HepG2 (cell line): Measurements from ENCODE around the gene HACD2. TPM values are rescaled to one million over a fixed set of nuclear protein-coding genes. Genes with fewer than 3 reads are reported as not detected.

Experiments used
- ATF7-NPFF ChIP-seq: sonication (generic); formaldehyde crosslinking; IDR thresholded peaks from 2 replicates; pipeline ENCODE4 v1.8.1; 2023; ENCODE audit warnings: mild to moderate bottlenecking, low read depth, missing genetic modification reagents, moderate library complexity
- FLYWCH1 ChIP-seq: sonication (generic); formaldehyde crosslinking; IDR thresholded peaks from 2 replicates; pipeline ENCODE4 v1.8.1; 2023; ENCODE audit warnings: mild to moderate bottlenecking, missing genetic modification reagents
- HES4 ChIP-seq: sonication (generic); formaldehyde crosslinking; IDR thresholded peaks from 2 replicates; pipeline ENCODE4 v1.9.0; 2021; ENCODE audit warnings: mild to moderate bottlenecking, missing genetic modification reagents, borderline replicate concordance
- HMG20A ChIP-seq: IDR thresholded peaks from 2 replicates; pipeline ENCODE4 v1.6.1; 2016; ENCODE audit warnings: borderline replicate concordance
- NFYB ChIP-seq: sonication (generic); formaldehyde crosslinking; IDR thresholded peaks from 2 replicates; pipeline ENCODE4 v1.4.0; 2020; ENCODE audit warnings: missing genetic modification reagents
- NONO ChIP-seq, 2 experiments: fragments of 450-650 bp in 1 of 2; sonication (generic) in 1 of 2; formaldehyde crosslinking in 1 of 2; IDR thresholded peaks in 1 of 2; conservative IDR thresholded peaks in 1 of 2; 2 replicates each; pipeline versions ENCODE4 v1.6.1 to v1.8.0; 2017 to 2022; ENCODE audit warnings: mild to moderate bottlenecking in 1 of 2, missing genetic modification reagents in 1 of 2, moderate library complexity in 1 of 2
- RARG ChIP-seq: sonication (generic); formaldehyde crosslinking; IDR thresholded peaks from 2 replicates; pipeline ENCODE4 v1.4.0; 2020; ENCODE audit warnings: low read depth, mild to moderate bottlenecking, missing genetic modification reagents
- TAF1 ChIP-seq: sonication (generic); formaldehyde crosslinking; IDR thresholded peaks from 2 replicates; pipeline ENCODE4 v1.4.0; 2020; ENCODE audit warnings: missing genetic modification reagents
- U2AF1 ChIP-seq: fragments of 200-400 bp; formaldehyde crosslinking; optimal IDR thresholded peaks from 2 replicates; pipeline ENCODE3; 2017; ENCODE audit warnings: mild to moderate bottlenecking, low read depth, low read length
- XBP1 ChIP-seq: sonication (generic); formaldehyde crosslinking; IDR thresholded peaks from 2 replicates; pipeline ENCODE4 v1.5.0; 2020; ENCODE audit warnings: missing genetic modification reagents
- ZBTB1 ChIP-seq: sonication (generic); formaldehyde crosslinking; IDR thresholded peaks from 2 replicates; pipeline ENCODE4 v1.4.0; 2020; ENCODE audit warnings: missing genetic modification reagents, borderline replicate concordance
- ZFP37 ChIP-seq: sonication (generic); formaldehyde crosslinking; IDR thresholded peaks from 2 replicates; pipeline ENCODE4 v1.4.0; 2020; ENCODE audit warnings: missing genetic modification reagents, borderline replicate concordance
- ZNF263 ChIP-seq: sonication (generic); formaldehyde crosslinking; IDR thresholded peaks from 2 replicates; pipeline ENCODE4 v1.4.0; 2020; ENCODE audit warnings: missing genetic modification reagents
- ZNF30 ChIP-seq: sonication (generic); formaldehyde crosslinking; IDR thresholded peaks from 2 replicates; pipeline ENCODE4 v1.5.0; 2020; ENCODE audit warnings: mild to moderate bottlenecking, missing genetic modification reagents
- ZNF331 ChIP-seq: sonication (generic); formaldehyde crosslinking; IDR thresholded peaks from 2 replicates; pipeline ENCODE4 v1.4.0; 2020; ENCODE audit warnings: missing genetic modification reagents
- ZNF782 ChIP-seq: sonication (generic); formaldehyde crosslinking; IDR thresholded peaks from 2 replicates; pipeline ENCODE4 v1.4.0; 2020; ENCODE audit warnings: missing genetic modification reagents, mild to moderate bottlenecking, borderline replicate concordance
- ZNF83 ChIP-seq: sonication (generic); formaldehyde crosslinking; IDR thresholded peaks from 2 replicates; pipeline ENCODE4 v1.4.0; 2020; ENCODE audit warnings: missing genetic modification reagents, mild to moderate bottlenecking, borderline replicate concordance
- ZNF850 ChIP-seq: sonication (generic); formaldehyde crosslinking; conservative IDR thresholded peaks from 2 replicates; pipeline ENCODE4 v1.9.0; 2021; ENCODE audit warnings: mild to moderate bottlenecking, missing genetic modification reagents
- polyA plus RNA-seq, 8 experiments: library from polyadenylated mRNA; depleted of rRNA in 3 of 8; stranded (reverse) in 7 of 8; unstranded in 1 of 8; fragments of >200 nt; fragmentation: Illumina TruSeq in 4 of 8; extraction: Trizol in 4 of 8; gene quantifications; 2 replicates each; pipeline versions ENCODE4 v1.2.1 to v1.2.3, GENCODE V29; 2011 to 2016; ENCODE audit warnings: low read depth in 4 of 8, missing spikeins in 1 of 8, mixed read lengths in 1 of 8; ENCODE audit not compliant: insufficient read depth in 1 of 8
- total RNA-seq, 5 experiments: library from RNA; depleted of rRNA; stranded (reverse); fragments of >200 nt; fragmentation: Illumina TruSeq; extraction: Trizol; gene quantifications; 2 replicates each; pipeline ENCODE4 v1.2.3, GENCODE V29; 2016; ENCODE audit warnings: low read depth in 1 of 5
- TF ChIP-seq, protein P1 (sequence below): sonication (generic); formaldehyde crosslinking; IDR thresholded peaks from 2 replicates; pipeline ENCODE4 v1.4.0; 2020; ENCODE audit warnings: missing genetic modification reagents
- TF ChIP-seq, protein P2 (sequence below): sonication (generic); formaldehyde crosslinking; IDR thresholded peaks from 2 replicates; pipeline ENCODE4 v1.4.0; 2020; ENCODE audit warnings: missing genetic modification reagents
- TF ChIP-seq, protein P3 (sequence below): IDR thresholded peaks from 2 replicates; pipeline ENCODE4 v1.6.1; 2016; ENCODE audit warnings: mild to moderate bottlenecking, missing biosample characterization, missing genetic modification reagents
- TF ChIP-seq, protein P4 (sequence below): sonication (generic); formaldehyde crosslinking; IDR thresholded peaks from 2 replicates; pipeline ENCODE4 v1.5.0; 2020; ENCODE audit warnings: missing genetic modification reagents, mild to moderate bottlenecking, borderline replicate concordance

The HACD2 gene
- total and polyA plus RNA-seq, 2 of the 13 experiments (the other 11 are each of a cell fraction or from before 2014, with no cell fraction given): 47.0 to 50.4 TPM

GRCh38 chr3:123584284-123584987 is 417 bp downstream of the HACD2 start (continued):
- TF ChIP-seq XBP1 (CRISPR knock-in tag) (no peak), FLYWCH1 (CRISPR knock-in tag) (no peak), ZFP37 (CRISPR knock-in tag) (no peak), ATF7-NPFF (no peak), U2AF1 (peak; percentile 2), ZNF263 (CRISPR knock-in tag) (0 out of 2 replicates have a peak, but pooled peaks have one; percentile 7), HMG20A (CRISPR knock-in tag) (no peak), NONO (IDR thresholded peaks at IDR 0.05) (no peak), NONO (CRISPR knock-in tag; conservative IDR thresholded peaks at IDR 0.05) (no peak), ZNF782 (CRISPR knock-in tag) (no peak), ZNF83 (CRISPR knock-in tag) (no peak), TAF1 (CRISPR knock-in tag) (no peak), ZNF850 (CRISPR knock-in tag) (no peak), HES4 (CRISPR knock-in tag) (peak; percentile 53; the same call in 1 of the 2 replicates), ZNF30 (CRISPR knock-in tag) (no peak), ZNF331 (CRISPR knock-in tag) (no peak), ZBTB1 (CRISPR knock-in tag) (no peak), NFYB (no peak), RARG (CRISPR knock-in tag) (no peak)
- TF ChIP-seq, protein P1, sequence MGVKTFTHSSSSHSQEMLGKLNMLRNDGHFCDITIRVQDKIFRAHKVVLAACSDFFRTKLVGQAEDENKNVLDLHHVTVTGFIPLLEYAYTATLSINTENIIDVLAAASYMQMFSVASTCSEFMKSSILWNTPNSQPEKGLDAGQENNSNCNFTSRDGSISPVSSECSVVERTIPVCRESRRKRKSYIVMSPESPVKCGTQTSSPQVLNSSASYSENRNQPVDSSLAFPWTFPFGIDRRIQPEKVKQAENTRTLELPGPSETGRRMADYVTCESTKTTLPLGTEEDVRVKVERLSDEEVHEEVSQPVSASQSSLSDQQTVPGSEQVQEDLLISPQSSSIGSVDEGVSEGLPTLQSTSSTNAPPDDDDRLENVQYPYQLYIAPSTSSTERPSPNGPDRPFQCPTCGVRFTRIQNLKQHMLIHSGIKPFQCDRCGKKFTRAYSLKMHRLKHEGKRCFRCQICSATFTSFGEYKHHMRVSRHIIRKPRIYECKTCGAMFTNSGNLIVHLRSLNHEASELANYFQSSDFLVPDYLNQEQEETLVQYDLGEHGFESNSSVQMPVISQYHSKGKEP (CRISPR knock-in tag): no peak; the same call in 1 of the 2 replicates
- TF ChIP-seq, protein P2, sequence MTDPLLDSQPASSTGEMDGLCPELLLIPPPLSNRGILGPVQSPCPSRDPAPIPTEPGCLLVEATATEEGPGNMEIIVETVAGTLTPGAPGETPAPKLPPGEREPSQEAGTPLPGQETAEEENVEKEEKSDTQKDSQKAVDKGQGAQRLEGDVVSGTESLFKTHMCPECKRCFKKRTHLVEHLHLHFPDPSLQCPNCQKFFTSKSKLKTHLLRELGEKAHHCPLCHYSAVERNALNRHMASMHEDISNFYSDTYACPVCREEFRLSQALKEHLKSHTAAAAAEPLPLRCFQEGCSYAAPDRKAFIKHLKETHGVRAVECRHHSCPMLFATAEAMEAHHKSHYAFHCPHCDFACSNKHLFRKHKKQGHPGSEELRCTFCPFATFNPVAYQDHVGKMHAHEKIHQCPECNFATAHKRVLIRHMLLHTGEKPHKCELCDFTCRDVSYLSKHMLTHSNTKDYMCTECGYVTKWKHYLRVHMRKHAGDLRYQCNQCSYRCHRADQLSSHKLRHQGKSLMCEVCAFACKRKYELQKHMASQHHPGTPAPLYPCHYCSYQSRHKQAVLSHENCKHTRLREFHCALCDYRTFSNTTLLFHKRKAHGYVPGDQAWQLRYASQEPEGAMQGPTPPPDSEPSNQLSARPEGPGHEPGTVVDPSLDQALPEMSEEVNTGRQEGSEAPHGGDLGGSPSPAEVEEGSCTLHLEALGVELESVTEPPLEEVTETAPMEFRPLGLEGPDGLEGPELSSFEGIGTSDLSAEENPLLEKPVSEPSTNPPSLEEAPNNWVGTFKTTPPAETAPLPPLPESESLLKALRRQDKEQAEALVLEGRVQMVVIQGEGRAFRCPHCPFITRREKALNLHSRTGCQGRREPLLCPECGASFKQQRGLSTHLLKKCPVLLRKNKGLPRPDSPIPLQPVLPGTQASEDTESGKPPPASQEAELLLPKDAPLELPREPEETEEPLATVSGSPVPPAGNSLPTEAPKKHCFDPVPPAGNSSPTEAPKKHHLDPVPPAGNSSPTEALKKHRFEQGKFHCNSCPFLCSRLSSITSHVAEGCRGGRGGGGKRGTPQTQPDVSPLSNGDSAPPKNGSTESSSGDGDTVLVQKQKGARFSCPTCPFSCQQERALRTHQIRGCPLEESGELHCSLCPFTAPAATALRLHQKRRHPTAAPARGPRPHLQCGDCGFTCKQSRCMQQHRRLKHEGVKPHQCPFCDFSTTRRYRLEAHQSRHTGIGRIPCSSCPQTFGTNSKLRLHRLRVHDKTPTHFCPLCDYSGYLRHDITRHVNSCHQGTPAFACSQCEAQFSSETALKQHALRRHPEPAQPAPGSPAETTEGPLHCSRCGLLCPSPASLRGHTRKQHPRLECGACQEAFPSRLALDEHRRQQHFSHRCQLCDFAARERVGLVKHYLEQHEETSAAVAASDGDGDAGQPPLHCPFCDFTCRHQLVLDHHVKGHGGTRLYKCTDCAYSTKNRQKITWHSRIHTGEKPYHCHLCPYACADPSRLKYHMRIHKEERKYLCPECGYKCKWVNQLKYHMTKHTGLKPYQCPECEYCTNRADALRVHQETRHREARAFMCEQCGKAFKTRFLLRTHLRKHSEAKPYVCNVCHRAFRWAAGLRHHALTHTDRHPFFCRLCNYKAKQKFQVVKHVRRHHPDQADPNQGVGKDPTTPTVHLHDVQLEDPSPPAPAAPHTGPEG (CRISPR knock-in tag): 0 out of 2 replicates have a peak, but pooled peaks have one; percentile 11
- TF ChIP-seq, protein P3, sequence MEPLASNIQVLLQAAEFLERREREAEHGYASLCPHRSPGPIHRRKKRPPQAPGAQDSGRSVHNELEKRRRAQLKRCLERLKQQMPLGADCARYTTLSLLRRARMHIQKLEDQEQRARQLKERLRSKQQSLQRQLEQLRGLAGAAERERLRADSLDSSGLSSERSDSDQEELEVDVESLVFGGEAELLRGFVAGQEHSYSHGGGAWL: peak; percentile 48; the same call in 1 of the 2 replicates
- TF ChIP-seq, protein P4, sequence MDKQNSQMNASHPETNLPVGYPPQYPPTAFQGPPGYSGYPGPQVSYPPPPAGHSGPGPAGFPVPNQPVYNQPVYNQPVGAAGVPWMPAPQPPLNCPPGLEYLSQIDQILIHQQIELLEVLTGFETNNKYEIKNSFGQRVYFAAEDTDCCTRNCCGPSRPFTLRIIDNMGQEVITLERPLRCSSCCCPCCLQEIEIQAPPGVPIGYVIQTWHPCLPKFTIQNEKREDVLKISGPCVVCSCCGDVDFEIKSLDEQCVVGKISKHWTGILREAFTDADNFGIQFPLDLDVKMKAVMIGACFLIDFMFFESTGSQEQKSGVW: no peak
